ENCODE results near the gene SRP9. TPM values are rescaled to one million over a fixed set of nuclear protein-coding genes. Genes with fewer than 3 reads are reported as not detected.

Gene SRP9
- total and polyA plus RNA-seq, 2 experiments from 2014 or later = 640 to 728 TPM

- no peak for TF ChIP-seq ZNF331 (CRISPR knock-in tag; IDR thresholded peaks at IDR 0.05; ENCODE audit: low read depth)
- TF ChIP-seq REST (IDR thresholded peaks at IDR 0.05; ENCODE audit: unreplicated experiment) = no peak
- no peak for TF ChIP-seq JUNB (IDR thresholded peaks at IDR 0.05; ENCODE audit: unreplicated experiment)
- TF ChIP-seq NANOG (IDR thresholded peaks at IDR 0.05; ENCODE audit: borderline replicate concordance) = no peak
- TF ChIP-seq, protein P1, sequence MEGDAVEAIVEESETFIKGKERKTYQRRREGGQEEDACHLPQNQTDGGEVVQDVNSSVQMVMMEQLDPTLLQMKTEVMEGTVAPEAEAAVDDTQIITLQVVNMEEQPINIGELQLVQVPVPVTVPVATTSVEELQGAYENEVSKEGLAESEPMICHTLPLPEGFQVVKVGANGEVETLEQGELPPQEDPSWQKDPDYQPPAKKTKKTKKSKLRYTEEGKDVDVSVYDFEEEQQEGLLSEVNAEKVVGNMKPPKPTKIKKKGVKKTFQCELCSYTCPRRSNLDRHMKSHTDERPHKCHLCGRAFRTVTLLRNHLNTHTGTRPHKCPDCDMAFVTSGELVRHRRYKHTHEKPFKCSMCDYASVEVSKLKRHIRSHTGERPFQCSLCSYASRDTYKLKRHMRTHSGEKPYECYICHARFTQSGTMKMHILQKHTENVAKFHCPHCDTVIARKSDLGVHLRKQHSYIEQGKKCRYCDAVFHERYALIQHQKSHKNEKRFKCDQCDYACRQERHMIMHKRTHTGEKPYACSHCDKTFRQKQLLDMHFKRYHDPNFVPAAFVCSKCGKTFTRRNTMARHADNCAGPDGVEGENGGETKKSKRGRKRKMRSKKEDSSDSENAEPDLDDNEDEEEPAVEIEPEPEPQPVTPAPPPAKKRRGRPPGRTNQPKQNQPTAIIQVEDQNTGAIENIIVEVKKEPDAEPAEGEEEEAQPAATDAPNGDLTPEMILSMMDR (conservative IDR thresholded peaks at IDR 0.05; ENCODE audit: low read depth in 2 of 2) = no peak
- TF ChIP-seq, protein P2, sequence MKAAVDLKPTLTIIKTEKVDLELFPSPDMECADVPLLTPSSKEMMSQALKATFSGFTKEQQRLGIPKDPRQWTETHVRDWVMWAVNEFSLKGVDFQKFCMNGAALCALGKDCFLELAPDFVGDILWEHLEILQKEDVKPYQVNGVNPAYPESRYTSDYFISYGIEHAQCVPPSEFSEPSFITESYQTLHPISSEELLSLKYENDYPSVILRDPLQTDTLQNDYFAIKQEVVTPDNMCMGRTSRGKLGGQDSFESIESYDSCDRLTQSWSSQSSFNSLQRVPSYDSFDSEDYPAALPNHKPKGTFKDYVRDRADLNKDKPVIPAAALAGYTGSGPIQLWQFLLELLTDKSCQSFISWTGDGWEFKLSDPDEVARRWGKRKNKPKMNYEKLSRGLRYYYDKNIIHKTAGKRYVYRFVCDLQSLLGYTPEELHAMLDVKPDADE (IDR thresholded peaks at IDR 0.05) = no peak
- no peak for TF ChIP-seq ZNF114 (CRISPR knock-in tag; IDR thresholded peaks at IDR 0.05)
- no peak for TF ChIP-seq EZH2 (IDR thresholded peaks at IDR 0.05; ENCODE audit: low read depth, unreplicated experiment)
- no peak for TF ChIP-seq STAT1 (IDR thresholded peaks at IDR 0.05; ENCODE audit: unreplicated experiment)
- TF ChIP-seq, protein P3, sequence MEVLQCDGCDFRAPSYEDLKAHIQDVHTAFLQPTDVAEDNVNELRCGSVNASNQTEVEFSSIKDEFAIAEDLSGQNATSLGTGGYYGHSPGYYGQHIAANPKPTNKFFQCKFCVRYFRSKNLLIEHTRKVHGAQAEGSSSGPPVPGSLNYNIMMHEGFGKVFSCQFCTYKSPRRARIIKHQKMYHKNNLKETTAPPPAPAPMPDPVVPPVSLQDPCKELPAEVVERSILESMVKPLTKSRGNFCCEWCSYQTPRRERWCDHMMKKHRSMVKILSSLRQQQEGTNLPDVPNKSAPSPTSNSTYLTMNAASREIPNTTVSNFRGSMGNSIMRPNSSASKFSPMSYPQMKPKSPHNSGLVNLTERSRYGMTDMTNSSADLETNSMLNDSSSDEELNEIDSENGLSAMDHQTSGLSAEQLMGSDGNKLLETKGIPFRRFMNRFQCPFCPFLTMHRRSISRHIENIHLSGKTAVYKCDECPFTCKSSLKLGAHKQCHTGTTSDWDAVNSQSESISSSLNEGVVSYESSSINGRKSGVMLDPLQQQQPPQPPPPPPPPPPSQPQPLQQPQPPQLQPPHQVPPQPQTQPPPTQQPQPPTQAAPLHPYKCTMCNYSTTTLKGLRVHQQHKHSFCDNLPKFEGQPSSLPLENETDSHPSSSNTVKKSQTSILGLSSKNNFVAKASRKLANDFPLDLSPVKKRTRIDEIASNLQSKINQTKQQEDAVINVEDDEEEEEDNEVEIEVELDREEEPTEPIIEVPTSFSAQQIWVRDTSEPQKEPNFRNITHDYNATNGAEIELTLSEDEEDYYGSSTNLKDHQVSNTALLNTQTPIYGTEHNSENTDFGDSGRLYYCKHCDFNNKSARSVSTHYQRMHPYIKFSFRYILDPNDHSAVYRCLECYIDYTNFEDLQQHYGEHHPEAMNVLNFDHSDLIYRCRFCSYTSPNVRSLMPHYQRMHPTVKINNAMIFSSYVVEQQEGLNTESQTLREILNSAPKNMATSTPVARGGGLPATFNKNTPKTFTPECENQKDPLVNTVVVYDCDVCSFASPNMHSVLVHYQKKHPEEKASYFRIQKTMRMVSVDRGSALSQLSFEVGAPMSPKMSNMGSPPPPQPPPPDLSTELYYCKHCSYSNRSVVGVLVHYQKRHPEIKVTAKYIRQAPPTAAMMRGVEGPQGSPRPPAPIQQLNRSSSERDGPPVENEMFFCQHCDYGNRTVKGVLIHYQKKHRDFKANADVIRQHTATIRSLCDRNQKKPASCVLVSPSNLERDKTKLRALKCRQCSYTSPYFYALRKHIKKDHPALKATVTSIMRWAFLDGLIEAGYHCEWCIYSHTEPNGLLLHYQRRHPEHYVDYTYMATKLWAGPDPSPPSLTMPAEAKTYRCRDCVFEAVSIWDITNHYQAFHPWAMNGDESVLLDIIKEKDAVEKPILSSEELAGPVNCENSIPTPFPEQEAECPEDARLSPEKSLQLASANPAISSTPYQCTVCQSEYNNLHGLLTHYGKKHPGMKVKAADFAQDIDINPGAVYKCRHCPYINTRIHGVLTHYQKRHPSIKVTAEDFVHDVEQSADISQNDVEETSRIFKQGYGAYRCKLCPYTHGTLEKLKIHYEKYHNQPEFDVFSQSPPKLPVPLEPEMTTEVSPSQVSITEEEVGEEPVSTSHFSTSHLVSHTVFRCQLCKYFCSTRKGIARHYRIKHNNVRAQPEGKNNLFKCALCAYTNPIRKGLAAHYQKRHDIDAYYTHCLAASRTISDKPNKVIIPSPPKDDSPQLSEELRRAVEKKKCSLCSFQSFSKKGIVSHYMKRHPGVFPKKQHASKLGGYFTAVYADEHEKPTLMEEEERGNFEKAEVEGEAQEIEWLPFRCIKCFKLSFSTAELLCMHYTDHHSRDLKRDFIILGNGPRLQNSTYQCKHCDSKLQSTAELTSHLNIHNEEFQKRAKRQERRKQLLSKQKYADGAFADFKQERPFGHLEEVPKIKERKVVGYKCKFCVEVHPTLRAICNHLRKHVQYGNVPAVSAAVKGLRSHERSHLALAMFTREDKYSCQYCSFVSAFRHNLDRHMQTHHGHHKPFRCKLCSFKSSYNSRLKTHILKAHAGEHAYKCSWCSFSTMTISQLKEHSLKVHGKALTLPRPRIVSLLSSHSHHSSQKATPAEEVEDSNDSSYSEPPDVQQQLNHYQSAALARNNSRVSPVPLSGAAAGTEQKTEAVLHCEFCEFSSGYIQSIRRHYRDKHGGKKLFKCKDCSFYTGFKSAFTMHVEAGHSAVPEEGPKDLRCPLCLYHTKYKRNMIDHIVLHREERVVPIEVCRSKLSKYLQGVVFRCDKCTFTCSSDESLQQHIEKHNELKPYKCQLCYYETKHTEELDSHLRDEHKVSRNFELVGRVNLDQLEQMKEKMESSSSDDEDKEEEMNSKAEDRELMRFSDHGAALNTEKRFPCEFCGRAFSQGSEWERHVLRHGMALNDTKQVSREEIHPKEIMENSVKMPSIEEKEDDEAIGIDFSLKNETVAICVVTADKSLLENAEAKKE (CRISPR knock-in tag; IDR thresholded peaks at IDR 0.05) = no peak
- no peak for TF ChIP-seq EZH2phosphoT487 (IDR thresholded peaks at IDR 0.05; ENCODE audit: unreplicated experiment)
- TF ChIP-seq POLR2AphosphoS5 (IDR thresholded peaks at IDR 0.05; ENCODE audit: low read depth) = no peak
- no peak for TF ChIP-seq CREB1 (CRISPR knock-in tag; IDR thresholded peaks at IDR 0.05; ENCODE audit: low read depth)
- peaks cover 22% of the 10 kb centered on the region for H3K4me1 ChIP-seq (ENCODE audit: insufficient read depth)
- Mint-ChIP-seq H3K36me3 (ENCODE audit: low read depth) (peaks cover 4% of the 10 kb centered on the region; the same call in 2 of the 3 replicates), H3K9me3 (no peaks in the 10 kb centered on the region), H3K27me3 (ENCODE audit: insufficient read depth, low read depth, poor library complexity) (peaks cover 12% of the 10 kb centered on the region), H3K4me3 (no peak overlapping the region; the same call in 2 of the 3 replicates), H3K27ac (no peak overlapping the region), H3K4me1 (peaks cover 17% of the 10 kb centered on the region)
- H3K27ac ChIP-seq (ENCODE audit: low read depth) = no peak overlapping the region
- ATAC-seq = no peak
- H3K4me3 ChIP-seq = no peak overlapping the region
- H4K20me1 ChIP-seq (replicated peaks; ENCODE audit: insufficient read depth) = 0 out of 2 replicates have a peak, but pooled peaks cover 3% of the 10 kb centered on the region
- H3K36me3 ChIP-seq (ENCODE audit: insufficient read depth) = no peaks in the 10 kb centered on the region
- H3K9me2 ChIP-seq (ENCODE audit: insufficient read depth) = no peaks in the 10 kb centered on the region
- no peak overlapping the region for H2AFZ ChIP-seq
- no peaks in the 10 kb centered on the region for H3K27me3 ChIP-seq (ENCODE audit: insufficient read depth)
- H3F3A ChIP-seq (replicated peaks; ENCODE audit: low read depth) = peaks cover 27% of the 10 kb centered on the region; the same call in 1 of the 2 replicates
- peaks cover 13% of the 10 kb centered on the region for H3K79me2 ChIP-seq (replicated peaks; ENCODE audit: insufficient read depth)
- DNase-seq (ENCODE audit: low spot score) = no peak
- no peak overlapping the region for H3K4me2 ChIP-seq
Observed at GRCh38 chr1:225808136-225808535, 30.5 kb downstream of the SRP9 start.

Data from GM23338 (cell line).